GM19395 (cell line): Measurements from ENCODE around the gene RETSAT.
"Not testable (repeated sequence)": the region's sequence is repeated elsewhere in the genome, so short reads cannot be mapped to it uniquely, and the experiment has no call there.

Experiments used
- ATAC-seq: cut with Tn5 transposase; IDR thresholded peaks from one replicate; pipeline ENCODE4 v1.9.1; 2021; ENCODE audit warnings: mild to moderate bottlenecking, moderate library complexity; ENCODE audit not compliant: unreplicated experiment

Gene RETSAT

GRCh38 chr2:85334928-85335327 is 19.4 kb downstream of the RETSAT start:
- ATAC-seq, result no peak

DNA sequence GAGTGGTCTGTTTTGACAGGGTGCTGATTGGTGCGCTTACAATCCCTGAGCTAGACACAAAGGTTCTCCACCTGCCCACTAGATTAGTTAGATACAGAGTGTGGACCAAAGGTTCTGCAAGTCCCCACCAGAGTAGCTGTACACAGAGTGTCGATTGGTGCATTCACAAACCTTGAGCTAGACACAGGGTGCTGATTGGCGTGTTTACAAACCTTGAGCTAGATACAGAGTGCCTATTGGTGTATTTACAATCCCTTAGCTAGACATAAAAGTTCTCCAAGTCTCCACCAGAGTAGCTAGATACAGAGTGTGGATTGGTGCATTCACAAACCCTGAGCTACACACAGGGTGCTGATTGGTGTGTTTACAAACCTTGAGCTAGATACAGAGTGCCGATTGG is 20.5 kb downstream of the RETSAT start:
- ATAC-seq, result not testable (repeated sequence)

DNA sequence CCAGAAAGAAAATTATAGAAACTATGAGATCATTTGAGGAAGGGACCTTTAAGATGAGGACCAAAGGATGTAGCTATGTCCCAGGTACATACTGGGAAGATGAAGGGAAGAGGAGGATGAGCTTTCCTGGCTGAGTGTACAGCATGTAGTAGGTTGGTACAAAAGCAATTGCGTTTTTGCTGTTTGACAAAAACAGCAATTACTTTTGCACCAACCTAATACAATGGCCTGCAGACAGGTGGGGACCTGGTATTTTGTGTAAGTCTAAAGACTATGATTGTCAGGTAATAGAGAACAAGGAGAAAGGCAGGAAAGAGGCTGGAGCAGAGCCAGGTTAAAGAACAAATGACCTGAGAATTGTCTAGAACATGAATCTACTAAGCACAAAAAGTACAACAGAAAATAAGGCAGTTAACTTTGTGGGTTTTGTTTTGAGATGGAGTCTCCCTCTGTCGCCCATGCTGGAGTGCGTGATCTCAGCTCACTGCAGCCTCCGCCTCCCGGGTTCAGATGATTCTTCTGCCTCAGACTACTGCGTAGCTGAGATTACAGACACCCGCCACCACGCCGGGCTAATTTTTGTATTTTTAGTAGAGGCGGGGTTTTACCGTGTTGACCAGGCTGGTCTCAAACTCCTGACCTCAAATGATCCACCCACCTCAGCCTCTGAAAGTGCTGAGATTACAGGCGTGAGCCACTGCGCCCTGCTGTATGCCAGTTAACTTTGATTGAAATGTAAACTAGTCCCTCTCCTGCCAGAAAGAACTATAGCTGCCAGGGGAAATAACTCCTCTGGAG is 23.3 kb downstream of the RETSAT start:
- ATAC-seq, result no peak

DNA sequence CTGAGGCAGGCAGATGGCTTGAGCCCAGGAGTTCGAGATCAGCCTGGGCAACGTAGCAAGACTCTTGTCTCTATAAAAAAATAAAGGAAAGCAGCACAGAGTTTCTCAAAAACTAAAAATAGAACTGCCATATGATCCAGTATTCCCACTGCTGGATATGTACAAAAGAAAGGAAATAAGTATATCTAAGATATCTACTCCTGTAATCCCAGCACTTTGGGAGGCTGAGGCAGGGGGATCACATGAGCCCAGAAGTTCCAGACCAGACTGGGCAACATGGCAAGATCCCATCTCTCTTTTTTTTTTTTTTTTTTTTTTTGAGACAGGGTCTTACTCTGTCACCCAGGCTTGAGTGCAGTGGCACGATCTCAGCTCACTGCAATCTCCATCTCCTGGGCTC is 24.6 kb downstream of the RETSAT start:
- not testable (repeated sequence) for ATAC-seq

DNA sequence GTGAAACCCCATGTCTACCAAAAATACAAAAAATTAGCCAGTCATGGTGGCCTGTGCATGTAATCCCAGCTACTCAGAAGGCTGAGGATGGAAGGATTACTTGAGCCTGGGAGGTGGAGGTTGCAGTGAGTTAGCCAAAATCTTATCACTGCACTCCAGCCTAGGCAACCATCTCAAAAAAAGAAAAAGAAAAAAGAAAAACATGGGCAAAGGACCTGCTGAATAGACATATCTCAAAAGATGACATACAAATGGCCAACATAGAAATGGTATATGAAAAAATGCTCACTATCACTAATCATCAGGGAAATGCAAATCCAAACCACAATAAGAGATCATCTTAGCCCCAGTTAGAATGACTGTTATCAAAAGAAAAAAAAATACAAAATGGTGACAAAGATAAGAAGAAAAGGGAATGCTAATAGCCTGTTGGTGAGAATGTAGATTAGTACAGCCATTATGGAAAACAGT is 25.1 kb downstream of the RETSAT start:
- no peak for ATAC-seq

- peak; percentile 86 for ATAC-seq
Observed at GRCh38 chr2:85327822-85328617, 26.3 kb downstream of the RETSAT start, which contains the start of gene TGOLN2. TSS of gene TGOLN2 (minus strand) at chr2:85327989. CDS start at chr2:85327962, 27 bp downstream.

DNA sequence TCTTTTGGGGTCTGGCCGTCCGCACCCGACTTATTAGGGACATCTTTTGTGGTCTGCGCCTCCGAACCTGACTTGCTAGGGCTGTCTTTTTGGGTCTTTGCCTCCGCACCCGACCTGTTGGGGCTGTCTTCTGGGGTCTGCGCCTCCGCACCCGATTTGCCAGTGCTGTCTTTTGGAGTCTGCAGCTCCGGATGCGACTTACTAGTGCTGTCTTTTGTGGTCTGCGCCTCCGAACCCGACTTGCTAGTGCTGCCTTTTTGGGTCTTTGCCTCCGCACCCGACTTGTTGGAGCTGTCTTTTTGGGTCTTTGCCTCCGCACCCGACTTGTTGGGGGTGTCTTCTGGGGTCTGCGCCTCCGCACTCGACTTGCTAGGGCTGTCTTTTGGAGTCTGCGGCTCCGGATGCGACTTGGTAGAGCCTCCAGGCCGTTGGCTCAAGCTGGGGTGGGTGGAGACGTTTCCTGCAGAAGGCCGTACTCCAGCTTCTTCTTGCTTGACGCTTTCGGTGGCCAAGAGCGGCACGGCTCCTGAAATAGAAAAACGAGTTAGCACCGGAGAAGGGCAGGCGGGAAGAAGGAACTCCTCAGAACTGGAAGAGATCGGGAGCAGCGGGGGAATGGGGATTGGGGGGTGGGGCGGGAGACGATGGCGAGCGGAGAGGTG is 27.0 kb downstream of the RETSAT start:
- peak; percentile 35 for ATAC-seq

DNA sequence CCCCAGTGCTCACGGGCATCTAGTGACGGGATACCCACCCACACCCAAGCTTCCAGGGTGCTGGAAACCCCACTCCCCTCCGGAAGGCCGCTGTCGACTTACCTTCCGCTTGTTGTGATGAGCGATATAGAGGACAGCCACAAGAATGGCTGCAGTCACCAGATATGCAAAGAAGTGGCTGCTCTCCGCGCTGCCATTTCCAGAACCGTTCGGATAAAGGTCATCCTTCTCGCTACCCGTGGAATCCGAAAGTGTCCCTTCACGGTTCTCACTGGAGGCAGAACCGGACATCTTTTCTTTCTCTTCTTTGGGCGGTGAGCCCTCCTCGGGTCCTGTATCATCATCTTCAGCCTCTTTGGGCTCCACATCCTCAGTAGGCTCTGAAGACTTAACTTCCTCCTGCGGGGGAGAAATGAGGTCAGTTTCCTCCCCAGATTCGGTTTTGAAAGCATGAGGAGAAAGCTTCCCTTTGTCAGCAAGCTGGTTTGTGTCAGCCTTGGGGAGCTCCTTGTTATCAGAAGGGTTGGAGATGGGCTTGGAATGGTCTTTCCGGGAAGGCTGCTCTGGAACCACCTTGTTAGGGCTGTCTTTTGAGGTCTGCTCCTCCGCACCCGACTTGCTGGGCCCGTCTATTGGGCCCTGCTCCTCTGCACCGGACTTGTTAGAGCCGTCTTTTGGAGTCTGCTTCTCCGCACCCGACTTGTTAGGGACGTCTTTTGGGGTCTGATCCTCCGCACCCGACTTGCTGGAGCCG is 27.7 kb downstream of the RETSAT start:
- ATAC-seq, result peak; percentile 43

- ATAC-seq, result no peak
Observed at GRCh38 chr2:85325466-85325811, 28.9 kb downstream of the RETSAT start.

DNA sequence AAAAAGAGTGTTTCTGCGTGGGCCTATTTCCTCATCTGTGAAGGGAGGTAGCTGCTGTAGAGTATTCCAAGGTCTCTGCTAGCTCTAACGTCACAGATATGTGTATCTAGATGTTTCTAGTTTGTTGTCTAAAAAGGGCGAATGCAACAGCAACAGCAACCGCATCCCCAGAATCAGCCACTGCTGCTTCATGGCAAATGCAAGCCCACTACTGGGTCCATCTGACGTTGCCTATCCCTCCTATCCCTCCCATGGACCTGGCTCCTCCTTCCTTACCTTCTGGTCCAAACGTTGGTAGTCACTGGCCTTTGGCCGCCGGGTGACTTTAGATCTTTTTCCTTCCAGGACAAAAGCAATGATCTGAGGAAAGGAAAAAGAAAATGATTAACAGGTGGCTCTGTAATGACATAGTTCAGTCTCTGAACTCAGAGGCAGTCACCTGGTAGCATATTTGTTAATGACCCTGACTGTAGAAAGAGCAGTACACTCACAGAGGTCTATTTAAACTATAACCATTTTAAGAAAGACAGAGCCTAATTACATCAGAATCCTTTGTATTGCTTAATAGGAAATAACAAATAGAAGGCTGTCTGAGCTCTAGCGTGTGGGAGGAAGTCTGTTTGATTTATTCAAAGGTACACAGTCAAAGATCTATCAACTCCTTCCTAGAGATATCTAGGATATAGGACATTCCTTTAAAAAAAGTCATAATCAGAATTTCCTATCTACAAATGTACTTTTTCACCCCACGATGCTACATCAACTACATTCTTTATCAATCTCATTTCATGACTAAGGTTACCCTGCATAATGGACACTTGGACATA is 29.5 kb downstream of the RETSAT start:
- ATAC-seq, result no peak

- not testable (repeated sequence) for ATAC-seq
Observed at GRCh38 chr2:85323988-85324367, 30.4 kb downstream of the RETSAT start.

- no peak for ATAC-seq
Observed at GRCh38 chr2:85323351-85323987, 30.9 kb downstream of the RETSAT start.

GRCh38 chr2:85319796-85320195 is 34.5 kb downstream of the RETSAT start:
- ATAC-seq, result no peak

DNA sequence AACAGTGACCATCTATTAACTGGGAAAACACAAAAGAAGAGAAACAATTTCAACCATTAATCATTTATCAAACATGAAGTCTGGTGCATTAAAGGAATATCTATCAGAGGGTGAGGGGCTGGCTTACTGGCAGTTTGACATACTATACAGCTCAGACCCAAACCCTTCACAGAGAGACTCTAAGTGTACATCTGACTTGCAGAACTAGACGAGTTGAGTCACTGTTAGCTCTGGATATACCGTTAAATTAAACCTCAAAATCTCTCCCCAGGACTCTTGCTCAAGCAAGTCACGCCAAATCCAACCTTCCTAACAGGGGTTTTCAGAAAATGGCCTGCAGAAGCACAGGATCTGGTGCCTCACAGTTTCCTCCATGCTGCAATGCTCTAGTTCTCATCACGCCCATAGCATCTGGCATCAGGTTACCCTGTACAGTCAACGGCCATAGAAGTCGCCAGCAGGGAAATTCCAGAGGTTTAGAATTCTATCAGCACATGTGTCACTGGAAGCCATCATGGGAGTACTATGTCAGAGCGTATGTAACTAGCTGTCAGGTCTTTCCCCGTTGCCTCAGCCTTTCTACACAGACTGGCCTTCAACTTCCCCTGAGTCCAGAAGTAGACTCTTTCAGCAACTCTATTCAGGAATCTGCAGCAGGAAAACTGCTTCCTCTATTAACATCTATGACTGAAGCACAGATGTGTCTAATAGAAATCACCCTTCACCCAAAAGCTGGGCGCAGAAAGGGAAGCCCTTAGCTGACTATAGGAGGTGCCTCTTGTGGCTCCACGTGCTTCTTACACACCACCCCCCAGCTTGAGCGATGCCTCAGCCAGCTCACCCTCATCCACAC is 35.9 kb downstream of the RETSAT start:
- ATAC-seq, result no peak

DNA sequence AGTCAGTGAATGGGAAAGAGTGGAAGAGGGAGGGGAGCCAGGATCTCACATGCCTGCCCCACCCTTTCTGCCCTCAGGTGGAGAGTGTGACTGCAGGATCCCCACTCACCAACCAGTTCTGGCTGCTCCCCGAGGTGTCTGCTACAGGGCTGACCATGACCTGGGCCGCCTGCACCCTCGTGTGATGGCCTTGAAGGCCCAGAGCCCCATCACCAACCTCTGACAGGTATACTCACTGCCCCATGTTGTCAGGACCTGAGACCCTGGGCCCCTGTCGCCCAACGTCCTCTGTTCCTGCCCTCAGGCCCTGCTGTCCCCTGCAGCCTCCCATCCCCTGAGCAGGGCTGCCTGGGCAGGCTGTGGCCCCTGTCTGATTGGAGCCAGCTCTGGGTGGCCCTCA is 38.4 kb downstream of the RETSAT start:
- ATAC-seq, result not testable (repeated sequence)

GRCh38 chr2:85314884-85315242 is 39.5 kb downstream of the RETSAT start:
- no peak for ATAC-seq

DNA sequence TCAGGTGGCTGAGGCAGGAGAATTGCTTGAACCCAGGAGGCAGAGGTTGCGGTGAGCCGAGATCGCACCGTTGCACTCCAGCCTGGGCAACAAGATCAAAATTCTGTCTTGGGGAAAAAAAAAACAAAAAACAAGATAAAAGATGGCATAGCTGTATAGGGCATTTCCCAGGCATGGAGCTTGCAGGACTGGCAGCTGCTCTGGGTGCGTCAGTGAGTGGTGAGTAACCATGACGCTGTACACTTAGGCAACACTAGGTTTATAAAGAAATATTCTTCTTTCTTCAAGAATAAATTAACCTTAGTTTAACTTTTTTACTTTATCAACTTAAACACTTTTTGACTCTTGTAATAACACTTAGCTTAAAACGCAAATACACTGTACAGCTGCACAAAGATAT is 41.9 kb downstream of the RETSAT start:
- no peak for ATAC-seq

DNA sequence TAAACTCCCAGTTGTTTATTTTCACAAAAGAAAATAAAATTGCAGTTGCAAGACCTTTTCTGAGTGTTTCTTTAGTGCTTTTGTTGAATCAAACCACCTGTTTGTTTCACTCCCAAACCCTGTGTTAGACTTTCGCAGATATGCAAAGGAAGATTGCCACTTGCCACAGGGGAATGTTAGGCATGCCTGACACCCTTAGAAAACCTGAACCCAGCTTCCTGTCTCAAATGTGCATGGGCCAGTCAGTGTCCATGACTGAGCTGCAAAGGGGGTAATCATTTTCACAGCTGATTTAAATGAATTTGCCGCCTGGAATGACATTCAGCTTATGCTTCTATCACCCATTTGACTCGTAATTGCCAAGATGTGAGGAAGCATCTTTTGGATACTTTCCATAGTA is 44.0 kb downstream of the RETSAT start:
- no peak for ATAC-seq
